Limb (tissue), 2 donors: ENCODE results near the gene HPF1.
"Not testable (repeated sequence)": the region's sequence is repeated elsewhere in the genome, so short reads cannot be mapped to it uniquely, and the experiment has no call there.

Source experiments
- DNase-seq, 2 donors: peaks; one replicate each; pipeline ENCODE4 v3.0.0-alpha.2; 2016; ENCODE audit errors: extremely low spot score in 2 of 2

The HPF1 gene

GRCh38 chr4:169757575-169758184, at the start of gene HPF1:
HPF1 (minus strand) TSS chr4:169757944; CDS start chr4:169757877, 67 bp downstream.
- peak; percentile 91 to 94 for DNase-seq

DNA sequence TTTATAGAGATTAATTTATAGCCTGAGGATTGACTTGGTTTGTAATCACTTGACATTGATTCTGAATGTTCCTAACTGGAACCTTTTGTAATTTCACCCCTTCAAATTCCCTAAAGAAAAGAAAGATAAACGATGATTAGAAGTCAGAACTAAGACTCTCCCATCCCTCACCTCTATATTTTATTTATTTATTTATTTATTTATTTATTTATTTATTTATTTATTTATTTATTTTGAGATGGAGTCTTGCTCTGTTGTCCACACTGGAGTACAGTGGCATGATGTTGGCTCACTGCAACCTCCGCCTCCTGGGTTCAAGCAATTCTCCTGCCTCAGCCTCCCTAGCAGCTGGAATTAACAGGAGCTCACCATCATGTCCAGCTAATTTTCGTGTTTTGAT, 49.0 kb upstream of the HPF1 start:
- not testable (repeated sequence) for DNase-seq

GRCh38 chr4:169803413-169803812, 45.7 kb upstream of the HPF1 start:
- DNase-seq = no peak

GRCh38 chr4:169802873-169803272, 45.1 kb upstream of the HPF1 start:
- DNase-seq = no peak

GRCh38 chr4:169800541-169800940, 42.8 kb upstream of the HPF1 start:
- DNase-seq = no peak

DNA sequence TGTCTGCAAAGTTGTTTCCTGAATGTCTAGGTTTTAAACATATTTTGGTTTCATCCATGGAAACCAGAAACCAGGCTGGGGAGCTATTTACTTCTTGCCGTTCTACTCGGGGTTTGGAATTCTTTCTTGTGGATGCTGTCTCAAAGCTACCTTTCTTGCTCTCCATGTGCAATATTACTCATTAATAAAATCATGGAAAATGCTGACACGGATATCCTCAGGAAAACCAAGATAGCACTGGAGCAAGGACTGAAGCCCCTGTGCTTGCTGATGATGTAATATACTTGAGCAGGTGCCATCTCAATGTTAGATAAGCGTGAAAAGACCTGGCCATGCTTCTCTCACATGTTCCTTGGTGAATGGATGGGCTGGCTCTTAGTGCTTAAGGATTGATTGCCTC, 41.5 kb upstream of the HPF1 start:
- no peak for DNase-seq

GRCh38 chr4:169795585-169795984, 37.8 kb upstream of the HPF1 start:
- no peak for DNase-seq

DNA sequence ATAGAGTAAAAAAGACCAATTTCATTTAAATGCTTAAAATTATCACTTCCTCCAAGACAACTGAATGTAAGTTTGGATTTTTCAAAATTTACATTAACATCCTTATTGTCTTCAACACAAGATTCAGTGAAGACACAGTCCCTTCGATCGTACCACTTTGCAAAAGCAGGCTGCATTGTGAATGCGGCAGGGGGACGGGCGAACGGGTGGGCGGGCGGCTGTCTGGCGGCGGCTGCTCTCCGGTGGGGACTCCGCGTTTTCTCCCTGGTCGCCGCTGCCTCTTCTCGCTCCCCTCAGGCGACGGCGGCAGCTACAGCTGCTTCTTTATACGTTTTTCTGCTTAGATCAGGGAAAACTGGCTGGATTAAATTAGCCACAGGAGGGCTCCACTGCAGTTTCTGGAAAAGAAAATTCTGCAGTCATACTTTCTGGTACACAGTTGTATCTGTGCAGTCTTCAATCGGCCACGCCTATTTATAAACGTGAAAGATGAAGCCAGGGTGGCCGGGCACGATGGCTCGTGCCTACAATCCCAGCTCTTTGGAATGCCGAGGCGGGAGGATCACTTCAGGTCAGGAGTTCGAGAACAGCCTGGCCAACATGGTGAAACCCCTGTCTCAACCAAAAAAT, 33.9 kb upstream of the HPF1 start:
- peak; percentile 74 to 78 for DNase-seq

DNA sequence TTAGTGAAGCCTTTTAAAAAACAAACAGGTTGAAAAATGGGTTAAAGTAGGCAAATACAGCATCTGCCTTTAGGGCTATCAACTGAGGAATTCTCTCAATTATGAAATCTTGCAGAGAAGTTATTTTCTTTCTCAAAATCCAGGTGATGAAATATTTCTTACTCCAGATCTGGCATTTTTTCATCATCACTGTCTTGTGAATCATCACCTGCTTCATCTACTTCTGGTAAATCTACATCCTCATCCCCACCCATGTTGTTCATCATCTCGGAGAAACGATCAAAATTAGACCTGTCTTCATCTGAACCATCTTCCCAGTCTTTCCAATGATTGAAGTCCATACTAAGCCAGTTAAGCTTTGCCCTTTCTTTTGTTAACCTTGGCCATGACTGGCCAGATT, 33.3 kb upstream of the HPF1 start:
- no peak for DNase-seq

DNA sequence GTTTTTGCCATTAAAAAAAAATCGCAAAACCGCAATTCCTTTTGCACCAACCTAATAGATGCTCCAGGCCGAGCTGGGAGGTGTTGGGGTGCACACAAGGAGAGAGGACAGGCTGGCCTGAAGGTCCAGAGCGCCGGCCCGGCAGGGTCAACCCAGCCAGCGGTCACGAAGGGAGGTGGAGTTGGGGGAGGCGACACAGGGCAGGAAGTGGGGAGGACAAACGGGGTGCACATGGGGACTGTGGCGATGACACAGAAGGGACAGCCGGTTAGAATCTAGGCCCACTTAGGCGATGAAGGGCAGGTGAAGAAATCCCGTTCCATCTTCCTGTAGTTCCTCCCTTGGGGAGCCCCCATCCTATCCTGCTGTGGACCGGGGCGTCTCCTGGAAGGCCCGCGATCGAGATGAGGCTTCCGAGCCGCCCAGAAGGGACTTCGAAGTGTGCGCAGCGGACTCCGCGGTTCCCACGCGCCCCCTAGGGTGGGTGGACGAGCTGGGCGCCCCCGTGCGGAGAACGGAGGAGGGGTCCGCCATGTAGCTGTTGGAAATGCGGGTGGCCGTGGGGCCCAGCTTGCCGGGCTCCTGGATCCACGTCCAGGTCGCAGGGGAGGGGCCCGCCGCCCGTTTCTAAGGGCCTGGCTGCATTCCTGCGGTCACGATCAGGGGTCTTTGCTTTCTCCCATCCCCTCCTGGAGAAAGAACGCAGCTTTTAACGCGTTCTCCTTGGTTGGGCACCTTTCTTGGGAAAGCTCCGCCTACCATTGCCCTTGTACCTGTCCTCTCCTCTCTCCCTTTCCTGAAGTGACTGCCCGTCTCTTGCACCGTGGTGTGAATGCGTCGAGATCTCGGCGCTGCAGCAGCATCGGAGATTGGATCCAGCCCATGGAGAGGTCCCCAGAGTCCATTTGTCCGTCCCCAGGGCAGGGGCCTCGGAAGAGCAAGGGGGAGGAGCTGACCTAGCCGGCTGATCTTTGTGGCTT, 17.0 kb upstream of the HPF1 start:
- DNase-seq = peak in 1 of 2 donors; percentile 61

DNA sequence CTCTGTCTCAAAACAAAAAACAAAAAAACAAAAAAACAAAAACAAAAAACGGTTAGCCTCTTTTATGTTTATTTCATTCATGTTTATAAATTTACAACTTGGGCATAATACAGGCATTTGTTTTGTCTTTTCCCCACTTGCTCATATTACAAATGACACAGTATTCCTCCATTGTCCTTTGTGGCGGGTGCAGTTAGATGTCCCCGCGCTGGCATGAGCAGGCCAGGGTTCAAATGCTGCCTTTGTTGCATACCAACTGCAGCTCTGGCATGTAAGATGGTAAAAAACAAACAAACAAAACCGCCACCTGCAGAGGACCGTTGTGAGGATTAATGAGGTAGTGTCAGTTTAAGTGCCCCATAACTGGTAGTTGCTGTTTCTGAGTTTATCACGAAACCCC, 16.1 kb upstream of the HPF1 start:
- DNase-seq = no peak

DNA sequence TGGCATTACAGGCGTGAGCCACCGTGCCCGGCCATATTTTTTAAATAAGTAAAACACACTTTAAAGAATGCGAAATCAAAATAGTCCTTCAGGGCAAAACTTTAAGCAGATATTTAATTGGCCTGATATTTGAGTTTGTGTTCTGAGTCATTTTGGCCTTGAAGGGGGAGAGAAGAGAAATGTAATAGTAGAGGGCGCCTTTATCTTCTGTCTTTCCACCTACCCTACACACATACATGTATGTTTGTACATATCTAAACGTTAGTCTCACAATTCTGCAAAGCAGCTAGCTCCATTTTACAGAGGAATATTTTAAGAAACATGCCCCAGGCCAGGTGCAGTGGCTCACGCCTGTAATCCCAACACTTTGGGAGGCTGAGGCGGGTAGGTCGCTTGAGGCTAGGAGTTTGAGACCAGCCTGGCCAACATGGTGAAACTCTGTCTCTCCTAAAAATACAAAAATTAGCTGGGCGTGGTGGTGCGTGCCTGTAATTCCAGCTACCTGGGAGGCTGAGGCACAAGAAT, 13.9 kb upstream of the HPF1 start:
- DNase-seq = not testable (repeated sequence)

GRCh38 chr4:169770416-169770815, 12.7 kb upstream of the HPF1 start:
- DNase-seq = no peak

DNA sequence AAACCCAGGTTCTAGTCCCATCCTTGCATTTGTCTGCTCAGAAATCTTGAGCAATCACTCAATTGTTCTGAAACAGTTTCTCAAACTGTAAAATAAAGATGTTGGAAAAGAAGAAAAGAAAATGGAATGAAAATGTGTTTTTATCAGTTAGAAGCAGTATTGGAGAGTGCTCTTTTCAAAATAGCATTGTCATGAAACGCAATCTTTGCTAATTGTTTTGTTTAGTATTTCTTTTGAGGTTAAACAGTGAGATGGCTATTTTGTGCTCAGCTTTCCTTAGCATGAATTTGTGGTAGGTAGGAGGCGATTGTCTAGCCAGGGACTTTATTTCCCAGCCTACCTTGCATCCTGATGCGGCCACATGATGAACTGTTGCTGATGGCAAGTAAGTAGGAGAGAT, 10.6 kb upstream of the HPF1 start:
- no peak for DNase-seq

- no peak for DNase-seq
Observed at GRCh38 chr4:169766741-169767140, 9.0 kb upstream of the HPF1 start.

- DNase-seq = no peak
Observed at GRCh38 chr4:169765835-169766234, 8.1 kb upstream of the HPF1 start.

GRCh38 chr4:169761846-169762245, 4.1 kb upstream of the HPF1 start:
- no peak for DNase-seq

GRCh38 chr4:169758401-169758962, 738 bp upstream of the HPF1 start:
- DNase-seq = peak; percentile 3 to 31

GRCh38 chr4:169756971-169757574, 671 bp downstream of the HPF1 start:
- DNase-seq = peak in 1 of 2 donors; percentile 3

- no peak for DNase-seq
Observed at GRCh38 chr4:169745291-169745690, 12.5 kb downstream of the HPF1 start.

DNA sequence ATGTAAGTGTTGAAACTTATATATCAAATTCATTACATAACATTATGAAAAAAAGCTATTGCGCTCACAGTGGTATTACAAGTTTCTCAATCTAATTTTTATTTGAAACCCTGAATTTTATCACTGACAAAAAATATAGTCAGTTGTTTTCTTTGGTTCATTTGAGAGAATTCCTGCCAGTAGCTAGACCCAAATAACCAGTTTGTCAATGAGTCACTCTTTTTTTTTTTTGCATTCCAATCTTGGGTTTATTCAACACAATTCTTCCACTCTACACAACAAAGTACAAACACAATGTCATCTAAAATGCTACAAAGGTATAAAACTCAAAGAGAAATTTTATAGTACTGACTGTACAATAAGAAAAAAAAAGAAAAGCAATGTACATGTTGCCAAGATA, 13.1 kb downstream of the HPF1 start:
- no peak for DNase-seq
